ENCODE measurements around the gene TMX2. TPM values are rescaled to one million over a fixed set of nuclear protein-coding genes. Genes with fewer than 3 reads are reported as not detected.

Gene TMX2
- total and polyA plus RNA-seq, 9 of the 15 experiments (the other 6 are each of a cell fraction or from before 2014, with no cell fraction given), result 176 to 433 (median 227) TPM

DNA sequence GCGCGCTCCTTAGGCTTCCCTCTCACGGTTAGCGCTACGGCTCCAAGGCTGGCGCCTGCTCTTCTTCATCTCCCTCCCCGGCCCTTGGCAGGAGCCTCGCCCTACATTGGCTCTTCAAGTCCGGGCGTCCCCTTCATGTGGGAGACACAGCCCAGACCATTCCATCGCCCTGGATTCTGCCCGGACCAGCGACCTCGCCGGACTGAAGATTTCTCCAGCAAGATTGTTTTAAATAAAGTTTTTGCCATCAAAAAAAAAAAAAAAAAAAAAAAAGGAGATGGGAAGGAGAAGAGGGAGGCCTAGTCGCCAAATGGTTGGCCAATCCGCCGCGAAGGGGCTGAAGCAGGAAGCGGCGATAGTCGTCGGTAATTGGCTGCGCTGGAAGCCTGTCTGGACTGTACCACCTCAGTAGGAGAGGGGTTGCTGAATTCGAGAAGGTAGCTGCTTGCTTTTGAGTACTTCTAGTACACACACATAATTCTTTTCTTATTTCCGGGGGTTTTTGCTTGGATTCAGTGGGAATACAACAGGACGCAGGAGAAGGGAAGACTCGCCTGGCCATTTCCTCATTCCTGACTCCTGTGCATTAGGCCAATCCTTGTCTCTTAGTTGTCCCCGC, 45.2 kb upstream of the TMX2 start (continued):
- no peak for TF ChIP-seq REST (IDR thresholded peaks at IDR 0.05; ENCODE audit: borderline replicate concordance)
- TF ChIP-seq REST (CRISPR knock-in tag; IDR thresholded peaks at IDR 0.05; ENCODE audit: low read depth), result no peak
- no peak for TF ChIP-seq CREB5 (CRISPR knock-in tag; IDR thresholded peaks at IDR 0.05)
- no peak for TF ChIP-seq ESRRA (IDR thresholded peaks at IDR 0.05; ENCODE audit: borderline replicate concordance, low read depth)
- TF ChIP-seq MGA (IDR thresholded peaks at IDR 0.05), result no peak
- TF ChIP-seq GATA2 (CRISPR knock-in tag; IDR thresholded peaks at IDR 0.05), result 0 out of 2 replicates have a peak, but pooled peaks have one; percentile 35
